Fibroblast of lung (primary cell): ENCODE results near the gene DIPK2A. TPM values are rescaled to one million over a fixed set of nuclear protein-coding genes. Genes with fewer than 3 reads are reported as not detected.
A peak's percentile ranks its signal among the peaks of the same experiment; 100 is the strongest.

Experiments used
- DNase-seq, 2 donors: peaks; one replicate each; pipeline versions ENCODE4 v3.0.0 to v3.0.0-alpha.2; 2010; ENCODE audit warnings: low read depth in 2 of 2
- H2AFZ ChIP-seq: 2 replicates; pipeline ENCODE4 v1.5.1; 2012; ENCODE audit warnings: low read length, control low read depth, inconsistent platforms
- H3K27ac ChIP-seq: 2 replicates; pipeline ENCODE4 v1.5.1; 2011; ENCODE audit warnings: low read length, control low read depth; ENCODE audit not compliant: insufficient read depth
- H3K27me3 ChIP-seq: 2 replicates; pipeline ENCODE4 v1.5.1; 2011; ENCODE audit warnings: mild to moderate bottlenecking, low read length; ENCODE audit not compliant: control insufficient read depth, insufficient read depth
- H3K36me3 ChIP-seq: 2 replicates; pipeline ENCODE4 v1.5.1; 2011; ENCODE audit warnings: low read length; ENCODE audit not compliant: control insufficient read depth, insufficient read depth
- H3K4me1 ChIP-seq: 2 replicates; pipeline ENCODE4 v1.5.1; 2011; ENCODE audit warnings: low read length; ENCODE audit not compliant: control insufficient read depth, insufficient read depth; ENCODE audit errors: extremely low read depth
- H3K4me2 ChIP-seq: 2 replicates; pipeline ENCODE4 v1.5.1; 2011; ENCODE audit warnings: low read length, control low read depth; ENCODE audit not compliant: insufficient read depth; ENCODE audit errors: extremely low read depth
- H3K4me3 ChIP-seq, 4 experiments: fragments of 200-600 bp in 1 of 4; sonication (generic) in 1 of 4; replicated peaks in 1 of 4; 2 replicates each; pipeline ENCODE4 v1.5.1; 2011 to 2016; ENCODE audit warnings: low read length in 4 of 4, low read depth in 3 of 4, mild to moderate bottlenecking in 3 of 4, control low read depth in 2 of 4, inconsistent platforms in 1 of 4, mixed read lengths in 1 of 4; ENCODE audit not compliant: insufficient read depth in 1 of 4; ENCODE audit errors: control extremely low read depth in 1 of 4
- H3K79me2 ChIP-seq: 2 replicates; pipeline ENCODE4 v1.5.1; 2012; ENCODE audit warnings: mild to moderate bottlenecking, low read length, inconsistent platforms; ENCODE audit not compliant: control insufficient read depth, insufficient read depth
- H3K9ac ChIP-seq: 2 replicates; pipeline ENCODE4 v1.5.1; 2011; ENCODE audit warnings: mild to moderate bottlenecking, low read length, control low read depth; ENCODE audit not compliant: insufficient read depth
- H3K9me3 ChIP-seq: 2 replicates; pipeline ENCODE4 v1.5.1; 2012; ENCODE audit warnings: low read depth, low read length; ENCODE audit not compliant: control insufficient read depth, insufficient read depth
- H4K20me1 ChIP-seq: 2 replicates; pipeline ENCODE4 v1.5.1; 2011; ENCODE audit warnings: low read length; ENCODE audit not compliant: control insufficient read depth, insufficient read depth; ENCODE audit errors: extremely low read depth
- EZH2 ChIP-seq: IDR thresholded peaks from 2 replicates; pipeline ENCODE4 v1.5.1; 2012; ENCODE audit warnings: low read length, control low read depth, mild to moderate bottlenecking; ENCODE audit errors: missing control alignments
- polyA minus RNA-seq: library from RNA; depleted of rRNA, polyadenylated mRNA; stranded (reverse); fragments of >200 nt; gene quantifications from 2 replicates; pipeline ENCODE4 v1.2.3, GENCODE V29; 2011; ENCODE audit warnings: low replicate concordance
- polyA plus RNA-seq, 2 donors: library from polyadenylated mRNA; depleted of rRNA in 1 of 2; stranded (reverse) in 1 of 2; unstranded in 1 of 2; fragments of >200 nt; gene quantifications; 2 replicates each; pipeline ENCODE4 v1.2.1, GENCODE V29; 2011 to 2012; ENCODE audit warnings: missing spikeins in 1 of 2
- total RNA-seq: library from RNA; depleted of rRNA; stranded (reverse); fragments of >200 nt; gene quantifications from 2 replicates; pipeline ENCODE4 v1.2.1, GENCODE V29; 2014
- TF ChIP-seq, protein P1 (sequence below), 2 donors: IDR thresholded peaks in 1 of 2; conservative IDR thresholded peaks in 1 of 2; 1 replicate in 1 of 2; 2 replicates in 1 of 2; pipeline ENCODE4 v1.5.1; 2011 to 2012; ENCODE audit warnings: low read length in 2 of 2, control low read depth in 1 of 2, inconsistent platforms in 1 of 2, low read depth in 1 of 2, mild to moderate bottlenecking in 1 of 2

DIPK2A gene, protein sequence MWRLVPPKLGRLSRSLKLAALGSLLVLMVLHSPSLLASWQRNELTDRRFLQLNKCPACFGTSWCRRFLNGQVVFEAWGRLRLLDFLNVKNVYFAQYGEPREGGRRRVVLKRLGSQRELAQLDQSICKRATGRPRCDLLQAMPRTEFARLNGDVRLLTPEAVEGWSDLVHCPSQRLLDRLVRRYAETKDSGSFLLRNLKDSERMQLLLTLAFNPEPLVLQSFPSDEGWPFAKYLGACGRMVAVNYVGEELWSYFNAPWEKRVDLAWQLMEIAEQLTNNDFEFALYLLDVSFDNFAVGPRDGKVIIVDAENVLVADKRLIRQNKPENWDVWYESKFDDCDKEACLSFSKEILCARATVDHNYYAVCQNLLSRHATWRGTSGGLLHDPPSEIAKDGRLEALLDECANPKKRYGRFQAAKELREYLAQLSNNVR
- 67.5 and 96.1 TPM in 2 replicates for total RNA-seq
- polyA plus RNA-seq, result 25.9 and 26.4 TPM in 2 replicates
- 13.3 and 15.4 TPM in 2 replicates for polyA plus RNA-seq (2012)
- polyA minus RNA-seq, result 19.4 and 28.9 TPM in 2 replicates

DNA sequence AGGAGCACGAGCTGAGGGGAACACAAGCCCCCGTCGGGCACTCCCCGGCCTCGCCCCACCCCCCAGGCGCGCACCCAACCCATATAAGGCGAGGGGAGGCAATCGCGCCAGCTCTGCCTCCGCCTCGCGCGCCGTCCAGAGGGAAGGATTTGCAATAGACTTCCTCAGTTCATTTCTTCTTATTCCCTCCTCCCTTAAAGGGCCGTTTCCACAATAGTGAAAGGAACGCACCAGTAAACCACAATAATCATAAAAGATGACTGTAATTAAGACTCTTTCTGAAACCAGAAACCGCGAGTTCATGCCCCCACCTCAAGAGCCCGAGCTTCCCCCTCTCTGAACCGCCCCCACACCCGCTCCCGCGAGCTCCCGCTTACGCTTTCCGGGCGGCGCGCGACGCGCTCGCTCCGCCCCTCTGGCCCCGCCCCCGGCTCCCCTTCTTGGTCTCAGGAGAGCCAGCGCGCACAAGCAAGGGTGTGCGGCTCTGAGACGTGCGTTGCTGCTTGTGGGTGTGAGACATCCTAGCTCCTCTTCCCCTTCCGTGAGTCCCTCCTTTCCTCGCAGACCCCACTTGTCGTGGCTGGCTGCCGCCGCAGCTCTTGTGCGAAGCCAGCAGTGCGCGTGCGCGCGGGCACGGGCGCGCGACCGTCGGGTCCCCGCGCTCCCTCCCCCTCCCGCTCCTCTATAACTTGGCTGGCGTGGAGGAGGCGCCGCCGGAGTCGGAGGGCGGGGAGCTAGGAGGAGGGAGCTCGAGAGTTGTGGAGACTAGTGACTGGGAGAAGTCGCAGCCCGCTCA, at the start of gene DIPK2A:
DIPK2A (plus strand) TSS at position 465 of the 796 bp plus-strand sequence. CDS start 510 bp downstream, outside the sequence.
- Histone ChIP-seq H3K4me2 (peak within 1 kb of the TSS; percentile 95), H3K4me1 (no peaks in the 10 kb centered on the region), H2AFZ (peak within 1 kb of the TSS; percentile 100), H3K79me2 (peaks cover 43% of the 10 kb centered on the region), H4K20me1 (no peaks in the 10 kb centered on the region), H3K27me3 (no peaks in the 10 kb centered on the region), H3K36me3 (no peaks in the 10 kb centered on the region), H3K27ac (peak within 1 kb of the TSS; percentile 96), H3K9ac (peak within 1 kb of the TSS; percentile 94), H3K9me3 (no peaks in the 10 kb centered on the region), H3K4me3 (peak within 1 kb of the TSS; percentile 64 to 92 (median 91))
- TF ChIP-seq, protein P1, sequence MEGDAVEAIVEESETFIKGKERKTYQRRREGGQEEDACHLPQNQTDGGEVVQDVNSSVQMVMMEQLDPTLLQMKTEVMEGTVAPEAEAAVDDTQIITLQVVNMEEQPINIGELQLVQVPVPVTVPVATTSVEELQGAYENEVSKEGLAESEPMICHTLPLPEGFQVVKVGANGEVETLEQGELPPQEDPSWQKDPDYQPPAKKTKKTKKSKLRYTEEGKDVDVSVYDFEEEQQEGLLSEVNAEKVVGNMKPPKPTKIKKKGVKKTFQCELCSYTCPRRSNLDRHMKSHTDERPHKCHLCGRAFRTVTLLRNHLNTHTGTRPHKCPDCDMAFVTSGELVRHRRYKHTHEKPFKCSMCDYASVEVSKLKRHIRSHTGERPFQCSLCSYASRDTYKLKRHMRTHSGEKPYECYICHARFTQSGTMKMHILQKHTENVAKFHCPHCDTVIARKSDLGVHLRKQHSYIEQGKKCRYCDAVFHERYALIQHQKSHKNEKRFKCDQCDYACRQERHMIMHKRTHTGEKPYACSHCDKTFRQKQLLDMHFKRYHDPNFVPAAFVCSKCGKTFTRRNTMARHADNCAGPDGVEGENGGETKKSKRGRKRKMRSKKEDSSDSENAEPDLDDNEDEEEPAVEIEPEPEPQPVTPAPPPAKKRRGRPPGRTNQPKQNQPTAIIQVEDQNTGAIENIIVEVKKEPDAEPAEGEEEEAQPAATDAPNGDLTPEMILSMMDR (conservative IDR thresholded peaks at IDR 0.05 in 1 of 2, IDR thresholded peaks at IDR 0.05 in 1 of 2; ENCODE audit: low read depth in 1 of 2, low read length in 2 of 2), result no peak
- TF ChIP-seq EZH2, result no peak
- DNase-seq, result peak; percentile 95 to 96

DNA sequence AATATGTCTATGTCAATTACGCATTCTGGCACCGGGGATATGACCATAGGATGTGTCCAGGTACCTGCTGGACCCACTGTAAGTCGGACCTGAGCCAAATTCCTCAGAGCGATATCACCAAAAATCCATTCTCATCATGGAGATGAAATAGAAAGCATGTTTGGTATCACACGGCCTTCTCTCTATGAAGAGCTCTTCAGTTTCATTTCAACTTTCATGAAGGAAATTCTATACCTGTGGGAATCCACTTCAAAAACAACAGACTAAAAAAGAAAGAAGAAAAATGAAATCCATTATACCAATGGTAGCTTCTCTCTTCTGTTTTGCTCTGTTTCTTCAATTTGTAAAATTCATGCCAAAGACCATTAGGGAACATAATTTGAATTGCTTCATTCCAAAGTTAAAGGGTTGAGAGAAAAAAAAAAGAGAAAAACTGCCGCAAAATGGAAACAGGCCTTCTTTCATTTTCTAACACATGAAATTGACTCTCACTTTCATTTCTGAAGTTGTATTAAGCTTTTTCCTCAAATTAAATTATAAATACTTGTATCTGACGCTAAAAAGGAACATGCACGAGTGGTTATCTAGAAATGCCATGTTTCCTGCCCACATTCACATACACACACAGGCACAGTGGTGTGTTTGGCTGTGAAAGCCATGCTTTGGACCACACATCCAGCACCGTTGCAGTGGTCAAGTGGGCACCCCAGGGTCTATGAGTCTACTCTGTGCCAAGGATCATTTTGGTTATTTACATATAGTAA, 46.9 kb upstream of the DIPK2A start:
- Histone ChIP-seq H3K4me3 (no peak overlapping the region), H2AFZ (no peak overlapping the region), H3K9ac (no peak overlapping the region), H3K27me3 (no peaks in the 10 kb centered on the region), H3K36me3 (no peaks in the 10 kb centered on the region), H3K27ac (no peak overlapping the region), H3K79me2 (no peaks in the 10 kb centered on the region), H4K20me1 (no peaks in the 10 kb centered on the region), H3K9me3 (no peaks in the 10 kb centered on the region), H3K4me2 (no peak overlapping the region), H3K4me1 (no peaks in the 10 kb centered on the region)
- TF ChIP-seq, protein P1 (conservative IDR thresholded peaks at IDR 0.05 in 1 of 2, IDR thresholded peaks at IDR 0.05 in 1 of 2; ENCODE audit: low read depth in 1 of 2, low read length in 2 of 2), result no peak
- TF ChIP-seq EZH2, result no peak
- no peak for DNase-seq
